GM19099 (cell line): ENCODE results near the gene TGM5.

ENCODE experiments used
- POLR2A ChIP-seq: IDR thresholded peaks from 3 replicates; pipeline ENCODE4 v1.6.1; 2011; ENCODE audit warnings: low read depth; ENCODE audit not compliant: insufficient read length; ENCODE audit errors: extremely low read depth

Gene TGM5

DNA sequence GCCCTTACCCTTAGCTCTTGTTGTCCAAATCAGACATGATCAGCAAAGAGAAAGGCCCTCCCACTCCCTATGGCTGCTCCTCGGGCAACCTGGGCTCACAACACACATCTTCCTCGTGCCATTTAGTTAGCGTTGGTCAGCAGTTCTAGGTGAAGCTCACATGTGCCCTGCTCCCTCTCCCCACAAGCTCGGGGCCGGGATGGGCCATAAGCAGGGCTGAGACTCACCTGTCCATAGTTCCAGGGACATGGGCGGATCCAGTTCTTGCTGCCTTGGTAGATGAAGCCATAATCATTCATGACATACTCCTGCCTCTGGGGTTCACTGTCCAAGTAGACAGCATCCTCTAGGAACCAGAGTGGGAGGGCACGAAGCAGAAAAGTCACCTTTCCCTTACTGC, 10.4 kb downstream of the TGM5 start:
- no peak for TF ChIP-seq POLR2A

DNA sequence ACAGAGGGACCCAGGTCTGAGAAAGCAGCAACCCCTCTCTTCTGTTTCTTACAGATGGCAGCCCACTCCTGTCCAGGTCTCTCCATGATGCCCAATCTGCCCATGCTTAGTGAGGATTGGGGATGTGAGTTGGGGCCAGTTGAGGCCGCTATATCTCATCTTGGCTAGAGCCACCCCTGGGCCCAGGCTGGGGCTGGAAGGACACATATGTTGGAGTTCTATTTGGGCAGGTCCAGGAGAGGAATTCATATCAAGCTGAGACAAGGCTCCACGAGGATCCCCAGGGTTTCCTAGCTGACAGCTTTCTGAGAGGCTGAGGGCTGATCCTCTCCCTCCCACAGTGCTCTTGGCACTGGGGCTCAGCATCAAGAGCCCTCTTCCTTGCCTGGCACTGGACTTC, 11.4 kb downstream of the TGM5 start:
- TF ChIP-seq POLR2A: no peak

DNA sequence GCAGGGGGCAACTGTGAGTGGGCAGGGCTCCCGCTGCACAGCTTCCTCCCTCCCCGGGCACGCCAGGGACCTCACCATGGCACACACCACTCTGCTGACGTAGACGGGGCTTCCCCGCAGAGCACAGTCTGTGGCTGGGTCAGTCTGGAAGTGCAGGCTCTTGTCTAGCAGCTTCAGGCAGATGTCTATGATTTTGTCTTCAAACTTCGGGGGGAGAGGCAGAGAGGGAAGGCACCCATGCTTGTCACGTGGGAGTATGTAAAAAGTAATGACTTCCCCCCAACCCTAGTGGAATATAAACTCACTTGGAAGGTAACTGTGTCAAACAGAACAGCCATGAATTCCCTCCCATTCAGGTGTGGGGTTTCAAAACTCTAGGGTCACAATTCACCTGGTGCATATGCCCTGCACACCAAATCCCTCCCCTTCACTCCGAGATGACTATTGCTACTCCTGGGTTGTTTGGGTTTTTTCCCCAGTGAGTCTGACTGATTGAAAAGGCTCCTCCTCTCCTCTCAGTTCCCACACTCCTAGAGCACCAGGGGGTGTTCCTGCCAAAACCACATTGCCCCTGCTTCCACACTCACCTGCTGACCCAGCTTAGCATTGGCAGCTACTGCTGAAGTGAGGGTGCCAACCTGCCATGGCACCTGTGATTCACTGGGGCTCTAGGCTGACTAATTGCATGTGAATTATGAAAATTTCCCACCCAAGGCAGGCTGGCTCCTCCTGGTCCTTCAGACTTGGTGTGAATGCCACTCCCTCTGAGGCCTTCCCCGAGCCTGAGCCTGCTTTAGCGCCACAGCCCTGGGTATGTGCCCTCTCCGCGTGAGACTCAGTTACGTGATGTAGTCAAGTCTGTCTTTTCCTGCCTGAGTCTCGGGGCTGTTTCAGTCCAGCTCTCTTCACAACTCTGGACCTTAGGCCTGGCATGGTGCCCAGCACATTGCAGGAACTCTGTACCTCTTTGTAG, 13.0 kb downstream of the TGM5 start:
- TF ChIP-seq POLR2A: no peak

DNA sequence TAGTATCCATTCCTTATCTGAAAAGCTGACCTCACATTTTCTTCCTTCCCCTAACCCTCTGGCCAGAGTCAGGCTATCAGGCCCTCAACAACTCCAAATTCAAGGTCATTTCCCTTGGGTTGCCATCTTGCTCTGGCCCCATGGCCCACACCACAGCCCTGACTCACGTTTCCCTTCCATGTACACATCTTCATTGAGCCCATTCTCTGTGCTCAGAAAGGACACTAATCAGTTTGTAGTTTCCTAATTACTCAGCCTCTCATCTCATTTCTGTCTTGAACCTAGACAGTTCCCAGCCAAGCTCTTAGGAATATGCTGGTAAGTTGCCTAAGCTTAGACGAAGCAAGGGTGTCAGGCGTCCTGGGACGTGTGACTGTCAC, 14.9 kb downstream of the TGM5 start:
- TF ChIP-seq POLR2A: no peak

DNA sequence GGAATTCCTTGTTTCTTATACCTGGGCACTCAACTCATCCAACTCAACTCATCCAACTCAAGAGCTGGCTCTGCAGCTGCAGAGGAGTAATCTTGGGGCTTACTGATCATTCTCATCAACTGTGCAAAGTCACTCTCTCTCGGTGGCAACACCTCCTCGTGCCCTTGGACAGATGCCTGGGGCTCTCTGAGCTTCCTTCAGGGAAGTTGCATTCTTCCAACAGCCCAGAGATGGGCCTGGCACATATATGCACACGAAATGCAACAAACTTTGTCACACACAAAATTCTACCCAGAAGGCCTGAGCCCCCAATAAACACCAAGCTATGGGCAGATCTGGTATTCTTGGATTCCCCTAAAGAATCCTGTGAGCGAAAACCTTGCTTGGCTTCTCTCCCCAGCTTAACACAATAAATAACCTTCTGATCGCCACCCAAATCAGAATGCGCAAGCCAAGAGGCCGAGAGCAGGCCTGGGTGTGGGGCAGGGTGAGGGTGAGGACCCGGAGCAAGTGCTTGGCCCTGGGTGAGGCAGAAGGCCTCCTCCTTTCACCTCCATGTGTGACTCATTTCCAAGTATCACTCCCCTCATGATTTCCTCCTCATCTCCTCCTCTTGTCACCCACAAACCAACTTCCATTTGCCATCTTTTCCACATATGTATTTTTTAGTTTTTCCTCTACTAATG, 15.4 kb downstream of the TGM5 start:
- TF ChIP-seq POLR2A: no peak

DNA sequence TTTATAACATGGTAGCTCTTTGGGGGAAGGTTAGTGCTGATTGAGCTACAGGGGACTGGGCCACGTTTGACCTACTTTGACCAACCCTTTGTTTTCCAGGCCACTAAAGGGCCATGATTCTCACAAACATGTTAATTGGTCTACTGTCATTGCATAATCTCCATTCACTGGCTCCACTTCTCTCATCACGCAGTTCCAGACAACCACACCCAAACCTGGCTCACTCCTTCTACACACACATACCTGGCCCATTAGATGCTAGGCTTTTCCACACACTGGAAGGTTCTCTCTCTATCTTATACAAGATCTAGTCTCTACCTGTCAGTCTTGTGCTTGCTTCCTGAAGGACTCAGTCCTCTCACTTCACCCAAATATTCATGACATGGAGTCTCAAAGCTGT, 15.9 kb downstream of the TGM5 start:
- no peak for TF ChIP-seq POLR2A

DNA sequence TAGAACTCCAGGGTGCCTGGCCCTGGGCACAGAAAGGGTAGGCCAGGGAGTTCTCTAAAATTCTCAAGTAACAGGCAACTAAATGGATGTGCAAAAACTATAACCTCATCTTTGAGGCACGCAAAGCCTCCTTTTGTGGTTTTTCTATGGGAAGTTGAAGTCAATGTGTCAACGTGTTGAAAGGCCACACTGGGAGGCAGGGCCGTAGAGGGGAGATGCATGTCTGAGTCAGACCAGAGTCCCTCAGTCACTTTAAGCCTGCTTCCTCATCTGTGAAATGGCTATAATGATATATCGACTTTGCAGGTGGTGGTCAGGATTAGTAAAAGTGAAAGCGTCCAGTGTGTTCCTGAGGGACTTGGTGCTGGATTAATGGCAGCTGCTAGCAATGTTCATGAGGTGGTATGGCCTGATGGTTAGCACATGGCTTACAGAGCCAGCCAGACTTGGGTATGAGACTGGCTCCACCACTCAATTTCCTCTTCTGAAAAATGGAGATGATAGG, 17.0 kb downstream of the TGM5 start:
- TF ChIP-seq POLR2A: no peak

DNA sequence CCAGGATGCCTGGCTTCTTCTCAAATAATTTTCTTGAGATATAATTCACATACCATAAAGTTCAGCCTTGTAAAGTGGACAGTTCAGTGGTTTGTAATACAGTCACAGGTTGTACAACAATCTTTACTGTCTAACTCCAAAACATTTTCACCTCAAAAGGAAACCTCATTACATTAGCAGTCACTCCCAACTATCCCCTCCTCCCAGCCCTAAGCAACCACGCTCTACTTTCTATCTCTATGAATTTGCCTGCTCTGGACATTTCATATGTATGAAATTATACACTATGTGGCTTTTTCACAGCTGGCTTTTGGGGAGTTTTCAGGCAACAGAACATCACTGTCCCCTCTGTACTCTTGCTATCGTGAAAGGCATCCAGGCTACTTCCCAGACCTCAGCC, 17.5 kb downstream of the TGM5 start:
- no peak for TF ChIP-seq POLR2A

DNA sequence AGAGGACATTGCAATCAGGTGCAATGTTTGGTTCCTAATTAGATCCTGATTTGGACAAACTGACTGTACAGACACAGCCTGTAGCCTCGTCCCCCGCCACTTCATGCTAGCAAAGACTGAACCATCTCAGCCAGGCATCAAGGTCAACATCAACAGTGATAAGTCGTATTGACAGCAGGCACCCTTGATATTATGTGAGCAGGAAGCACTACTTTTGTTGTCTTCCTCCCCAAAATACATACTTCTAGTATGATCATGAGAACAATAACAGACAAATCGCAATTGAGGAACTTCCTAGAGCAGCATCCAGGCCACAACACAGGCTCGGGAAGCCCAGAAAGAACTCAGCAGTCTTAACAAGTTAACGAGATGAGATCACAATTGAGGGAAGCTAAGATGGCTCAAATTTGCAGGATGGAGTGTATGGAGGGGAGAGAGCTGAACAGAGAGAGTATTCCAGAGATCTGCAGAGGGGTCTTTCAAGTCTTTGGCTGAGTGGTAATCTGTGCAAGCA, 20.4 kb downstream of the TGM5 start:
- no peak for TF ChIP-seq POLR2A

DNA sequence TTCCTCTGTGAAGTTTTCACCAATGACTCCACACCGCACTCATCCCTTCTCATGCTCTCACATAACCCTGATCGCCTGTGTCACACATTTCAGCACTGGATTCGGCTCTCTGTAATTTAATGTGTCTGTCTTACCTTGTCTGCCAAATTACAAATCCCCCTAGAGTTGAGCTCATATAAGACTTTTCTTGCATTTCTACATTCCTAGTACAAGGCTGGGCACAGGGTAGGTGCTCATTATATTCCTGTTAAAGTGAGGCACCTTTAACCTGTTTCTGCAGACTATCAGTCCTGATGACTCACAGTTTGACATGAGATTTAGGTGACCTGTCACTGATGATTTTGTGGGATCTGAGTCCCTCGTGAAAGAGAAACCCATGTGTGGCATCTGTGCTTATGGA, 22.6 kb downstream of the TGM5 start:
- TF ChIP-seq POLR2A: no peak

DNA sequence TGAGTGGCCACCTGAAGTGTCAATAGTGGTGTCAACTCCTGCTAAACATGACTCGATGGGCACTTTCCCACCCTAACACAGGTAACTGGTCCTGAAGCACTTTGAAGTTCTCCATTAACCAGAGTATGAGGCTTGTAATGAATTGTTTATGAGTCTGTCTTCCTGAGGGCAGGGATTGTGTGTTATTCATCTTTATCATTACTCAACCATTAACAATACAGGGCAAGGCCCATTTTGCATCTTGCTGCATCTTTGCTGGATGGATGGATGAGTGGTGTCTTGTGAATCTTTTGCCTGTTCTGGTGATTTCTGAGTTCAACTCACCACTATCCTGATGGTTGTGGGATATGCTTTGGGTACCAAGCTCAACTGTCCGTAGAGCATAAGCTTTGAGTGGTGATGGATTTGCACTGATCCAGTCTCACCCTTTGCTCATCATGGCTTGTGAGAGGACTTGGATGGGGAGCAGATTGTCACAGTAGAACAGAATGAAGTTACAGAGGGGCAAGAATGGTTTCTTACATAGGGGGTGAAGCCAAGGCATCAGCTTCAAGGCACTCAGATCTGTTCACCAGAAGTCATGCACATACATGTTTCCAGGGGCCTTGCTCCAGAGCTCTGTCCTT, 23.6 kb downstream of the TGM5 start:
- no peak for TF ChIP-seq POLR2A

DNA sequence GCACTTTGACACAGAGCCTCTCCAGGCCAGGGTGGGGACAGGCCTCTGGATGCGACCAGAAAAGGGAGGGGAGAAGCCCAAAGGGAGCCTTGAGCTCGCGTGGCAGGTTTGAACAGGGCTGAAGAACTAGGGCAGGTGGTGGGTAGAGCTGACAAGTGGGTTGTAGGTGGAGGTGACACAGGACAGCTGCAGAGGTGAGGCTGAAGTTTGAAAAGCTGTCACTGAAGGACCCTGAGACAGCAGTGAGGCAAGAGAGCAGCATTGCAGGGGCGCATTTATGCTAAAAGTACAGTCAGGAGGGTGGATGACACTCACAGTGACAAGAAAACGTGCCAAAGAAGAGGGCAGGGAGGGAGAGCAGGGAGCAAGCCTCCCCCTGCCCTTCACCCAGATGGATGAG, 24.1 kb downstream of the TGM5 start:
- no peak for TF ChIP-seq POLR2A

DNA sequence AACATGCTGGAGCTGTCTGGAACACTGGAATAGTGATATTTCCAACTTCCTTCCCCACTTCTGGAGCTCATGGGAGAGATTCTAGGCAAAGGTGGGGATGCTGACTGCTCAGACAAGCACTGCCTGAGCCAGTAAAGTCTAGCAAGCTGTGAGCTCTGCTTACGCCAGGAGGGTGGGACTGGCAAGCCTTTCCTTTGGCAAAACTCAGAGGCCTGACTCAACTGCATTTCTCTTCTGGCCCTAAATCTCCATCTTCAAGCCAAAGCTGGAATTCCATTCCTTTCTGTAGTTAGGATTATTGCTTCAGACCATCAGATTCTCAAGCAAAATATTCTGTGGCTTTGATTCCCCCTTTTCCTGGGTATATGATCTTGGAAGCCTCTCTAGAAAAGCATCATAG, 25.6 kb downstream of the TGM5 start:
- no peak for TF ChIP-seq POLR2A

DNA sequence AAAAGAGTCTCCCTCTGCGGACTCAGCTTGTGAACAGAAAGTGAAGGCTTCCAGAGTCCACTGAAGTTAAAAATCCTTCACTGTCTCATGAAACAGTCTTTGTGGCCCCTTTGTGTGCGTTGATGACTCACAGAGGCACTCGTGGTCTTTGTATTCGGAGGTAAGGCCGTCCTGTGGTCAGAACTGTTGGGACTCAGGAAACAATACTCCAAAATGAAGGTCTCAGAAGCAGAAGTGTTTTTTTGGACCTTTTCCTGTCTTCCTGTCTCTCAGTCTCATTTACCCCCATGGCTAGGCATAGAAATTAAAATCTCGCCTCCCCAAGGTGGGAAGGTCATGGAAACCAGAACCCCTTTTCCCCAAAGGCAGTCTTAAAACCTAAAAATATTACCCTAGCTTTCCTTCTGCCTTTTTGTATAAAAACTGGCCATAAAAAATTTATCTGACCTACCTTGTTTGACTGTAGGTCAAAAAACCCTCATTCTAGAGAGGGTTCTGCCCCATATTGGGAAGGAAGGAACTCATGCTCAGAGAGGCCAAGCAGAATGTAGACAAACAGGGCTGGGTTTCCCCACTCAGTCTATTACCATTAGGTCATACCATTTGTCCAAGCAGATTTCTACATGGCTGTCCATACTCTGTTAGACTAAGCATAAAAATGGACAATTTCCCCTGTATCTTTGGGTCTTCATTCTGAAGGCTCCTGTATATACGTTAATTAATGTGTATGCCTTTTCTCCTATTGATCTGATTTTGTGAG, 26.8 kb downstream of the TGM5 start:
- no peak for TF ChIP-seq POLR2A
